Muscle of leg (tissue), 11 donors: ENCODE data around the gene TJP3. TPM values are rescaled to one million over a fixed set of nuclear protein-coding genes. Genes with fewer than 3 reads are reported as not detected.

Experiments used
- DNase-seq: peaks from one replicate; pipeline ENCODE4 v3.0.0; 2013
- H3K27ac ChIP-seq: one replicate; pipeline ENCODE4 v1.5.1; 2013; ENCODE audit warnings: mild to moderate bottlenecking, low read length, control low read depth
- H3K27me3 ChIP-seq: one replicate; pipeline ENCODE4 v1.6.1; 2013; ENCODE audit warnings: low read length; ENCODE audit not compliant: control insufficient read depth, insufficient read depth
- H3K36me3 ChIP-seq: one replicate; pipeline ENCODE4 v1.6.1; 2013; ENCODE audit warnings: low read length; ENCODE audit not compliant: control insufficient read depth, insufficient read depth
- H3K4me1 ChIP-seq: one replicate; pipeline ENCODE4 v1.6.1; 2013; ENCODE audit warnings: low read length; ENCODE audit not compliant: control insufficient read depth, insufficient read depth
- H3K4me3 ChIP-seq: one replicate; pipeline ENCODE4 v1.5.1; 2013; ENCODE audit warnings: low read length, control low read depth
- H3K9me3 ChIP-seq: replicated peaks from 2 replicates; pipeline ENCODE4 v1.6.1; 2013; ENCODE audit warnings: low read depth, low read length; ENCODE audit not compliant: control insufficient read depth
- WGBS: methylation state at CpG from one replicate; pipeline ENCODE4 v1.1.5; 2013; ENCODE audit warnings: missing lambda C conversion rate; ENCODE audit not compliant: insufficient coverage; 5-methylcytosine and 5-hydroxymethylcytosine counted together
- polyA plus RNA-seq, 8 donors: library from polyadenylated mRNA; unstranded; fragments of 120-200 nt; gene quantifications; one replicate each; pipeline versions ENCODE4 v1.2.1 to v1.2.3, GENCODE V29; 2013; ENCODE audit warnings: inconsistent platforms in 1 of 8, low replicate concordance in 1 of 8; ENCODE audit not compliant: insufficient read length in 8 of 8, insufficient read depth in 1 of 8
- total RNA-seq: library from RNA; stranded (reverse); fragments of 120-200 nt; gene quantifications from one replicate; pipeline ENCODE4 v1.2.4, GENCODE V29; 2013

TJP3 gene
- total and polyA plus RNA-seq, 9 donors, result 0.04 to 3.4 (median 0.35) TPM; not detected in 2

DNA sequence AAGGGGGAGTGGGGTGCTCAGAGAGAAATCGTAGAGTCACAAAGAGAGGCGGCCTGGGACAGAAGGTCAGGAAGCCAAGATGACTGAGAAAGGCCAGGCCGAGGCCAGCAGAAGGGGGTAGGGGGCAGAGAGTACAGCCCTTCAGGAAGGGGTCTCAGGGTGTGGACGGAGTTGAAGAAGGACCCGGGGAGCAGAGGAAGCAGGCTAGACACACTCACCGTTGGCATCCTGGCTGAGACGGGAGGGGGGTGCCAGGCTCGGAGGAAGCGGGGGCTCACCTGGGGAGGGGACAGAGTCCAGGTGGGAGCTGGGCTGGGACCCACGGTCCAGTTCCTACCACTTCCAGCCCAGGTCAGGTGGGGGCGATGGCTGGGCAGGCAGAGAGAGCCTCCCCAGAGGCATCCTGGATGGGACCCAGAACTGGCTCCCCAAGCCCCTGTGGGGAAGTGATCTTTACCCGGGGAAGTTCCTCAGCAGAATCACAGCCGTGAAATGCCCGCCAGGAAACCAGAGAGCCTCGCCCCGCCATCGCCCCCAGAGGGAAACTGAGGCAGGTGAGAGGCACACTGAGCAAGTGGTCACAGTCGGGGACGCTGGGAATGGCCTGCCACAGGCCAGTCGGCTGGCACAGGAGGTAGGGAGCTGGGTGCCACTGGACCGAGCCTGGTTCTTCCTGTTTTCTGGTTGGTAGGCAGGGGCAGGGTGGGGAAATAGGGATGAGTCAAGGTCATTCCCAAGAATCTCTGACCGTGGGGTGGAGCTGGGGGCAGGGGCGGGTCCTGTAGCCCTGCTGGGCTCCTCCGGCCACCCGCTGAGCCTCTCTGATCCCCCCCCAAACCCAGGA lies 76.6 kb downstream of the TJP3 start:
- 20% methylated on average over 14 of the region's 25 CpGs for WGBS
- Histone ChIP-seq H3K4me3 (peak overlapping the region; percentile 5), H3K27me3 (peaks cover 38% of the 10 kb centered on the region)

DNA sequence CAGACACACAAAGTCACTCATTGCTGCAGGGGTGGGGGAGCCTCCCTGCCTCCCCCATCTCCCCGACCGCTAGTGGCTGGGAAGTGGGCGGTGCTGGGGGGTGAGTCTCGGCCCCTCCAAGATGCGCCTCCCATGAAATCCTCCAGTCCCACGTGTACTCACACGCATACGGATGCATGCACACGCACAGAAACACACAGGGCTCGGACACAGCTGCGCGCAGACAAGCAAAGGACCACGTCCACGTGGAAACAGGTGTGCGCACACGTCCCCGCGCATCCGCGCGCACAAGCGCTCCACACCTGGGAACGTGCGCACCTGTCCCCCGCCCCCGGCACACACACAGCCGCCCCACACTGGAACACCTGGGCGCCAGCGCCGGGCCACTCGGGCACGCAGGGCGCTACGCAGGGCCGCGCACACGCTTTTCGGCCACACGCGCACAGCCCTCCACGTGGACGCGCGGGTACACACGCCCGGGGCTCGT lies 77.3 kb downstream of the TJP3 start:
- under 1% methylated on average over 40 of the region's 47 CpGs for WGBS
- Histone ChIP-seq H3K4me1 (peaks cover 4% of the 10 kb centered on the region), H3K9me3 (peaks cover 20% of the 10 kb centered on the region), H3K27me3 (peaks cover 40% of the 10 kb centered on the region), H3K27ac (no peak overlapping the region), H3K4me3 (peak overlapping the region; percentile 5), H3K36me3 (no peaks in the 10 kb centered on the region)
- no peak for DNase-seq

More for the DNA sequence above, 76.6 kb downstream of the TJP3 start:
- DNase-seq, result no peak
- Histone ChIP-seq H3K9me3 (peaks cover 20% of the 10 kb centered on the region), H3K36me3 (no peaks in the 10 kb centered on the region), H3K4me1 (peaks cover 4% of the 10 kb centered on the region), H3K27ac (no peak overlapping the region)

DNA sequence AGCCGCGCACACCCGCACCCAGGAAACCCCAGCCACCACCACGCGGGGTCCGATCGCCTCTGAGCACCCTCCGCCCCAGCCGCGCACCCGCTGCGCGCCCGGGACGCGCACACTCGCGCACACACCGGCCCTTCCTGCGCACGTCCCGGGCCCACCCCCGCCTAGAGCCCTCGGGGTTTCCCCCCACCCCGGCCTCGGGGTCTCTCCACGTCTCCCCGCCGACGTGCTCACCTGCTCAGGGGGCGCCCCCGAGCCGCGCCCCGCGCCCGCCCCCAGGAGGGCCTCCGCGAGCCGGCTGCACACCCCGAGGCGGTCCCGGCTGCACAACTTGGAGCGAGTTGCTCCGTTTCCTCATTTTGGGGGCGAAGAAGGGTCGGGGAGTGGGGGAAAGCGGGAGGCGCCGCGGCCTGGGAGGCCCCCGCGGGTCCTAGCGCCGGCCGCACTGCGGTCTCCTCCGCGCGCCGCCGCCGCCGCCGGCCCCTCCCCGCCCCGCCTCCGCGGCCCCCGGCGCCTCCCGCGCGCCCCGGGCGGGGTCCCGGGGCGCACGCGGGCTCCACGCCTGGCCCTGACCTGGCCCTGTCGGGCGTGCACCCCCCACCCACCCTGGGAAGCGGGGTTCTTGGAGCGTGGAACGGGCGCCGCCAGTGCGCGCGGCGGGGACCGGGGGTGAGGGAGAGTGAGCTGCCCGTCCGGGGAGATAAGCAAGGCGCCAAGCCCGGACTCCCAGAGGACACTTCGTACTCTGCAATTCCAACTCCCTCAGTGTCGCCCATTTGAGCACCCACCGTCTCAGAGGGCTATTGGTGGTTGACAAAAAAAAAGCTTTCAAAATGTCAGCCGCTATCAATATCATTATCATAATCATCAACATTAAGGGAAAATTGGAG lies 78.0 kb downstream of the TJP3 start, which contains the start of gene MATK:
MATK (minus strand) TSS at position 444 of the 887 bp plus-strand sequence. CDS start 1,246 bp downstream, outside the sequence.
- Histone ChIP-seq H3K9me3 (peaks cover 20% of the 10 kb centered on the region), H3K27me3 (peaks cover 40% of the 10 kb centered on the region), H3K27ac (no peak within 1 kb of the TSS), H3K4me1 (peaks cover 4% of the 10 kb centered on the region), H3K4me3 (peak within 1 kb of the TSS; percentile 5), H3K36me3 (no peaks in the 10 kb centered on the region)
- no peak for DNase-seq
- under 1% methylated on average over 68 of the region's 101 CpGs for WGBS

DNA sequence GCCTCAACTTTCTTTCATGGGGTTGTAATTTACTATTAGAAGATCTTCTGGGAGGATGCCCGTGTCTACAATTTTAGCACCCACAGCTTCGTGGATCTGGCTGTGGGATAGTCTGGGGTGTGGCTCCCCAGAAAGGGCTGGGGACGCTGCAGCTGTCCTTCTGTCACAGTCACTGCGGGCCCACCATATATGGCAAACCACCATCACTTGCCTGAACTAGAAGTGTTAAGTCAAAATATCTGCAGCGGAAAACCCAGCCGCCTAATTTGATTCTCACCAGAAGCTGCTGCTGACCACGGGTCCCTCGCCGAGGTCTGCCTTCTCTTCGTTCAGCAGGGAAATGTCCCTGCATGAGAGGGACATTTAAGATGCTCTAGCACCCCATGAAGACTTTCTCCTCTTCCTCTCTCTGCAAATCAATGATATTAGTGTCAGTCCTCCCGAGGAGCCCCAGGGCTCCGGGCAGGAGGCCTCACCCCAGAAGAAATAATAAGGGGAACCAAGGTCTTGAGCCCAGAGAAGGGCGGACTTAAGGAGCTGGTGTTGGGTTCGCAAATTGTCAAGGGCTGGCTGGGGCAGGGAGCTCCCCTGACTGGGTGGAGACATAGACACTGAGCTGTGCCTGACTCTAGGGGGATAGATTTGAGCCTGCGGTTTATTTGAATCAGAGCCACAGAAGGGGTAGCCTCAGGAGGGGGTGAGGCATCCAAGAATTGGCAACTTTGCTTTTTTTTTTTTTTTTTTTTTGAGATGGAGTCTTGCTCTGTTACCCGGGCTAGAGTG lies 81.0 kb downstream of the TJP3 start:
- WGBS, result 40% methylated on average over 9 of the region's 16 CpGs
- Histone ChIP-seq H3K27me3 (peaks cover 30% of the 10 kb centered on the region), H3K36me3 (no peaks in the 10 kb centered on the region), H3K27ac (no peak overlapping the region), H3K4me3 (no peak overlapping the region), H3K4me1 (peaks cover 4% of the 10 kb centered on the region), H3K9me3 (peaks cover 2% of the 10 kb centered on the region)
- no peak for DNase-seq

DNA sequence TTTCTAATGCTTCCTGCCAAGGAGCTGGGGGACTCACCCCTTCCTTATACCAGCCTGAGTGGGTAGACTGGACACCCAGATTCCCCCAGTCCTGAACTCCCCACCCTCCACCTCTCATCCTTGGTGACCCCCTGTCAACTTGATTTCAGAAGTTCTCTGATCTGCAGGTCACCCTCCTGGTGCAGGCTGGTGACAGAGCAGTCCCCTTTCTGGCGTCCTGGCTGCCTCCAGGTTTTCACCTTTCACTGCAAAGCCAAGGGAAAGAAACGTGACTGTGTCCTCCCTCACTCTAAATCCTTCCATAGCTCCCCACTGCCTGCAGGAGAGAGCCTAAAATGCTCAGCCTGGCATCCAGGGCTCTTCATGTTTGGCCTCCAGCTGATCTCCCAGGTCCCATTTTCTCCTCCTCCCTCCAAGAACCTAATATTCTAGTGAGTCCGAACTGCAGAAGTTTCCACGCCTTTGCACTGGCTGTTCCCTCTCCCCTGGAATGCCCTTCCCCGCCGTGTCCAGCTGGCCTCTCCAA lies 82.1 kb downstream of the TJP3 start:
- WGBS, result 55% methylated on average over 6 of the region's 6 CpGs
- no peak for DNase-seq

DNA sequence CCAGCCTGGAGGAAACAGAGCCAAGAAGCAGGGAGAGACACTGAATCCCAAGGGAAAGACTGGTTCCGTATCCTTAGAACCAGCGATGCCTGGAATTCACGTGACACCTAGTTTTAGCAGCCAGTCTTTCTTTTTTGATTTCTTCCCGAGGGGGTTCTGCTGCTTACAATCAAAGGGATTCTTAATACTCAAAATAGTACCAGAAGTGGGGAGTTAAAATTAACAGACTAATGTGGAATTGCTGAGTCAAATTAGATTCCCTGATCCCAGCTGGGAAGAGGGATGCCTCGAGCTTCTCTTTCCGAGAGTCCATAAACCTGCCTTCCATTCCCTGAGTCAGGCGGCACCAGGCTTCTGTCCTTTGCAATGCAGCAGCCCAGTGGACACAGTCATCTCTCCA lies 82.8 kb downstream of the TJP3 start:
- WGBS, result 80% methylated on average over 1 of the region's 7 CpGs
- Histone ChIP-seq H3K36me3 (no peaks in the 10 kb centered on the region), H3K9me3 (peaks cover 2% of the 10 kb centered on the region), H3K27ac (no peak overlapping the region), H3K4me1 (no peaks in the 10 kb centered on the region), H3K4me3 (no peak overlapping the region), H3K27me3 (peaks cover 13% of the 10 kb centered on the region)
- no peak for DNase-seq

More for the DNA sequence above, 82.1 kb downstream of the TJP3 start:
- Histone ChIP-seq H3K9me3 (peaks cover 2% of the 10 kb centered on the region), H3K4me3 (no peak overlapping the region), H3K36me3 (no peaks in the 10 kb centered on the region), H3K27me3 (peaks cover 19% of the 10 kb centered on the region), H3K4me1 (peaks cover 4% of the 10 kb centered on the region), H3K27ac (no peak overlapping the region)

DNA sequence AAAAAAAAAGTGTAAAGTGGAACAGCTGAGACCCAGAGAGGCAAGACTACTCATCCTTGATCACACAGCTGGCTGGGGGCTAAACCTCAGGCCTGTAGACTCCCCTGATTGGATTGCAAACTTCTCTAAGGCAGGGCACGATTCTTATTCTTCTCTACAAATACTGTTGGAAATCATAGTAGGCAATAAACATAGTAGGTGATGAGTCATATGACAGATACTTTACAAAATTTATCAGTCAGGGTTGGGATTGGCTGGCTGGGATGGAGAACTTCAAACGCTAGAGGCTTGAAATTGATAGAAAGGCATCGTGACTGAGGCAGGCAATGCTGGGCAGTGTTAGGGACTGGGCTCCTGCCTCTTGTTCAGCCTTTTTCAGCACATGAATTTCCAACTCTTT lies 83.9 kb downstream of the TJP3 start:
- H3K4me1 ChIP-seq, result no peaks in the 10 kb centered on the region
- H3K27me3 ChIP-seq, result peaks cover 3% of the 10 kb centered on the region
- no peak overlapping the region for H3K4me3 ChIP-seq
- H3K27ac ChIP-seq, result no peak overlapping the region
- no peaks in the 10 kb centered on the region for H3K36me3 ChIP-seq
- no peak for DNase-seq
- peaks cover 9% of the 10 kb centered on the region for H3K9me3 ChIP-seq
- WGBS, result no CpG with 5 or more reads among the region's 3 CpGs

DNA sequence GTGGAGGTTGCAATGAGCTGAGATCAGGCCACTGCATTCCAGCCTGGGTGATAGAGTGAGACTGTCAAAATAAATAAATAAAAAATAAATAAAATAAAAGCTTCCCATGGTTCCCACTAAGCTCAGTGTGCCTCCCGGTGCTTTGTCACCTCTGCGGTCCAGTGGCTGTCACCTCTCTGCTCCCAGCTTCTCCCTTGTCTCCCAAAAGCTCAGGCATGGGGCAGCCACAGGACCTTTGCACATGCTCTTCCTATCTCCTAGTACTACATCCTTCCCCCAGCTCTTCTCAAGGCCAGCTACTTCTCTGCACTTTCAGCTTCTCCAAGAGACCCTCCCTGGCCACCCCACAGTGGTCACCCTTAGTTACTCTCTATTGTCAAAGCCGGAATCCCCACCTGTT lies 85.6 kb downstream of the TJP3 start:
- H3K27me3 ChIP-seq, result peaks cover 2% of the 10 kb centered on the region
- H3K9me3 ChIP-seq, result peaks cover 9% of the 10 kb centered on the region
- H3K4me1 ChIP-seq, result no peaks in the 10 kb centered on the region
- H3K4me3 ChIP-seq, result no peak overlapping the region
- no peaks in the 10 kb centered on the region for H3K36me3 ChIP-seq
- no peak overlapping the region for H3K27ac ChIP-seq
- 94% methylated on average over 2 of the region's 3 CpGs for WGBS
- no peak for DNase-seq

DNA sequence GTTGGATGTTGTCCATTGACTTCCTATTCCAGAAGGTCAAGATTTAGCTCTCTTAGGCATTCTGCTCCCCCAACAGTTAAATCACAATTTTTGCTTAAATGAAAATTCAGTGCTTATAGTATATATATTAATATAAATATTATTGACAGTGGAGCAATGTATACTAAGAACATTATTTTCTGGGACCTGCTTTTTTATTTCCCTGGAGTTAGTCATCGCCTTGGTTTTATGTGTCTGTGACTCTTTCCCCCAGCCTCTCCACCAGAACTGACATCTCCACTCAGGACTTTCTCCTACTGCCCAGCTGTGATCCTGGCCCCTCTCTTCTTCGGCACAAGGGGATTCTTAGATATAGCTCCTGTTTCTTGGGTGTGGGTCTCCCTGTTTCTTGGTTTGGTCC lies 88.2 kb downstream of the TJP3 start:
- peaks cover 5% of the 10 kb centered on the region for H3K4me1 ChIP-seq
- peaks cover 7% of the 10 kb centered on the region for H3K9me3 ChIP-seq
- no peak for DNase-seq
- H3K36me3 ChIP-seq, result no peaks in the 10 kb centered on the region
- WGBS, result no CpG with 5 or more reads among the region's 2 CpGs
- H3K4me3 ChIP-seq, result no peak overlapping the region
- H3K27me3 ChIP-seq, result peaks cover 17% of the 10 kb centered on the region
- no peak overlapping the region for H3K27ac ChIP-seq
